ENCODE results near the gene ZNF783. TPM values are rescaled to one million over a fixed set of nuclear protein-coding genes. Genes with fewer than 3 reads are reported as not detected.
"Not testable (repeated sequence)": the region's sequence is repeated elsewhere in the genome, so short reads cannot be mapped to it uniquely, and the experiment has no call there.

ZNF783 gene
- total RNA-seq, 4 donors from 2014 or later: 9.9 to 20.8 (median 14.4) TPM

GRCh38 chr7:149248777-149249176 is 13.2 kb upstream of the ZNF783 start:
- peaks cover 36% of the 10 kb centered on the region for H3K36me3 ChIP-seq
- no peaks in the 10 kb centered on the region for H3K27me3 ChIP-seq
- no peak overlapping the region for H3K27ac ChIP-seq
- H3K4me3 ChIP-seq: no peak overlapping the region
- H3K9me3 ChIP-seq: no peaks in the 10 kb centered on the region
- H3K4me1 ChIP-seq: no peaks in the 10 kb centered on the region
- DNase-seq (ENCODE audit: low spot score in 2 of 2): no peak
- TF ChIP-seq POLR2AphosphoS5 (IDR thresholded peaks at IDR 0.05): no peak
- no peak for TF ChIP-seq EP300 (IDR thresholded peaks at IDR 0.05)
- TF ChIP-seq CTCF (IDR thresholded peaks at IDR 0.05): no peak
- TF ChIP-seq POLR2A (IDR thresholded peaks at IDR 0.05): no peak
- WGBS: 73% methylated on average over 3 of the region's 3 CpGs

GRCh38 chr7:149250151-149250550 is 11.8 kb upstream of the ZNF783 start:
- H3K27ac ChIP-seq; H3K4me1 ChIP-seq; DNase-seq (ENCODE audit: low spot score in 2 of 2); H3K4me3 ChIP-seq; H3K9me3 ChIP-seq; H3K27me3 ChIP-seq: not testable (repeated sequence)
- H3K36me3 ChIP-seq: peaks cover 50% of the 10 kb centered on the region
- WGBS: 94% methylated on average over 18 of the region's 18 CpGs

- H3K4me3 ChIP-seq; H3K27ac ChIP-seq; H3K4me1 ChIP-seq; DNase-seq (ENCODE audit: low spot score in 2 of 2); H3K27me3 ChIP-seq; H3K9me3 ChIP-seq: not testable (repeated sequence)
- H3K36me3 ChIP-seq: peaks cover 61% of the 10 kb centered on the region
- 94% methylated on average over 10 of the region's 10 CpGs for WGBS
These were observed 10.5 kb upstream of the ZNF783 start for GRCh38 chr7:149251518-149251917.

- WGBS: 100% methylated on average over 2 of the region's 2 CpGs
These were observed 9.6 kb upstream of the ZNF783 start for GRCh38 chr7:149252378-149252777.

GRCh38 chr7:149253665-149254064 is 8.3 kb upstream of the ZNF783 start:
- WGBS: 89% methylated on average over 7 of the region's 7 CpGs

More at GRCh38 chr7:149252378-149252777, 9.6 kb upstream of the ZNF783 start:
- no peaks in the 10 kb centered on the region for H3K4me1 ChIP-seq
- TF ChIP-seq CTCF (IDR thresholded peaks at IDR 0.05) (no peak), POLR2AphosphoS5 (IDR thresholded peaks at IDR 0.05) (no peak), POLR2A (IDR thresholded peaks at IDR 0.05) (no peak), EP300 (IDR thresholded peaks at IDR 0.05) (no peak)
- H3K27me3 ChIP-seq: no peaks in the 10 kb centered on the region
- no peak overlapping the region for H3K4me3 ChIP-seq
- no peak for DNase-seq (ENCODE audit: low spot score in 2 of 2)
- peaks cover 61% of the 10 kb centered on the region for H3K36me3 ChIP-seq
- H3K27ac ChIP-seq: no peak overlapping the region
- H3K9me3 ChIP-seq: no peaks in the 10 kb centered on the region

GRCh38 chr7:149254181-149254858 is 7.7 kb upstream of the ZNF783 start:
- 89% methylated on average over 8 of the region's 16 CpGs for WGBS
- Histone ChIP-seq H3K27me3 (no peaks in the 10 kb centered on the region), H3K4me3 (no peak overlapping the region), H3K4me1 (no peaks in the 10 kb centered on the region), H3K27ac (no peak overlapping the region), H3K9me3 (no peaks in the 10 kb centered on the region), H3K36me3 (peaks cover 61% of the 10 kb centered on the region)
- DNase-seq (ENCODE audit: low spot score in 2 of 2): no peak
- TF ChIP-seq POLR2A (IDR thresholded peaks at IDR 0.05): no peak
- no peak for TF ChIP-seq CTCF (IDR thresholded peaks at IDR 0.05)
- TF ChIP-seq POLR2AphosphoS5 (IDR thresholded peaks at IDR 0.05): no peak
- no peak for TF ChIP-seq EP300 (IDR thresholded peaks at IDR 0.05)

More at GRCh38 chr7:149253665-149254064, 8.3 kb upstream of the ZNF783 start:
- no peak for DNase-seq (ENCODE audit: low spot score in 2 of 2)
- H3K4me1 ChIP-seq: no peaks in the 10 kb centered on the region
- H3K27me3 ChIP-seq: no peaks in the 10 kb centered on the region
- no peak overlapping the region for H3K27ac ChIP-seq
- TF ChIP-seq POLR2A (IDR thresholded peaks at IDR 0.05): no peak
- no peak for TF ChIP-seq EP300 (IDR thresholded peaks at IDR 0.05)
- no peak for TF ChIP-seq POLR2AphosphoS5 (IDR thresholded peaks at IDR 0.05)
- no peak for TF ChIP-seq CTCF (IDR thresholded peaks at IDR 0.05)
- H3K36me3 ChIP-seq: peaks cover 61% of the 10 kb centered on the region
- H3K4me3 ChIP-seq: no peak overlapping the region
- no peaks in the 10 kb centered on the region for H3K9me3 ChIP-seq

All from suprapubic skin (tissue), 4 donors.